Suprapubic skin (tissue), 4 donors: ENCODE results near the gene LPP.

Experiments
- POLR2A ChIP-seq, 2 donors: fragments of 450-650 bp; IDR thresholded peaks; one replicate each; pipeline ENCODE4 v1.6.1; 2017; ENCODE audit warnings: antibody characterized with exemption in 2 of 2, mild to moderate bottlenecking in 2 of 2, moderate library complexity in 2 of 2
- POLR2AphosphoS5 ChIP-seq, 3 donors: sonication (generic); formaldehyde crosslinking; IDR thresholded peaks; one replicate each; pipeline ENCODE4 v1.6.1; 2017; ENCODE audit warnings: antibody characterized with exemption in 3 of 3
- TF ChIP-seq, protein P1 (sequence below), 2 donors: fragments of 200-600 bp in 1 of 2; fragments of 450-650 bp in 1 of 2; sonication (generic) in 1 of 2; IDR thresholded peaks; one replicate each; pipeline ENCODE4 v1.5.1; 2016 to 2019; ENCODE audit warnings: antibody characterized with exemption in 2 of 2, mild to moderate bottlenecking in 1 of 2, moderate library complexity in 1 of 2

DNA sequence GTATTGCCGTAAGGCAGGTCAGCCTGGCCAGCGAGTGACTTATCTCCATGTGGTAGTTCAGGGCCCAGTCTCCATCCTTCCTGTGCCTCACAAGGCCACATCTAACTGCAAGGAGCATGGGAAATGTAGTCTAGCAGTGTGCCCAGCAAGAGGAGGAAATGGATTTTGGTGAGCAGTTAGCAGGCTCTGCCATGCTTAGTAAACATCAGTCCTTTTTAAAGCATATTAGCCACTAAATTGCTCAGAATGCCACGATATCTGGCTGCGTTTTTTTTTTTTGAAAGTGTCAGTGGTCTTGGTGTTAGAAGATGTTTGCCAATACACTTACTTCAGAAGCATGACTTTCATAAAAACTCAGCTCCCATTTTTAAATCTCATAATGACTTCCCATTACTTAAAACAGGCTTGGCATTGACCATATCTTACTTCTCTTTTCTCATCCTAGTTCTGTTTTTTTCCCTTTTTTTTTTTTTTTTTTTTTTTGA is 547.6 kb downstream of the LPP start:
- TF ChIP-seq, protein P1, sequence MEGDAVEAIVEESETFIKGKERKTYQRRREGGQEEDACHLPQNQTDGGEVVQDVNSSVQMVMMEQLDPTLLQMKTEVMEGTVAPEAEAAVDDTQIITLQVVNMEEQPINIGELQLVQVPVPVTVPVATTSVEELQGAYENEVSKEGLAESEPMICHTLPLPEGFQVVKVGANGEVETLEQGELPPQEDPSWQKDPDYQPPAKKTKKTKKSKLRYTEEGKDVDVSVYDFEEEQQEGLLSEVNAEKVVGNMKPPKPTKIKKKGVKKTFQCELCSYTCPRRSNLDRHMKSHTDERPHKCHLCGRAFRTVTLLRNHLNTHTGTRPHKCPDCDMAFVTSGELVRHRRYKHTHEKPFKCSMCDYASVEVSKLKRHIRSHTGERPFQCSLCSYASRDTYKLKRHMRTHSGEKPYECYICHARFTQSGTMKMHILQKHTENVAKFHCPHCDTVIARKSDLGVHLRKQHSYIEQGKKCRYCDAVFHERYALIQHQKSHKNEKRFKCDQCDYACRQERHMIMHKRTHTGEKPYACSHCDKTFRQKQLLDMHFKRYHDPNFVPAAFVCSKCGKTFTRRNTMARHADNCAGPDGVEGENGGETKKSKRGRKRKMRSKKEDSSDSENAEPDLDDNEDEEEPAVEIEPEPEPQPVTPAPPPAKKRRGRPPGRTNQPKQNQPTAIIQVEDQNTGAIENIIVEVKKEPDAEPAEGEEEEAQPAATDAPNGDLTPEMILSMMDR (IDR thresholded peaks at IDR 0.05): no peak
- TF ChIP-seq POLR2A (IDR thresholded peaks at IDR 0.05) (no peak), POLR2AphosphoS5 (IDR thresholded peaks at IDR 0.05) (no peak)
